Body of pancreas (tissue), 4 donors: Measurements from ENCODE around the gene RPL10A.

ENCODE experiments used
- POLR2A ChIP-seq, 3 donors: fragments of 450-650 bp; IDR thresholded peaks; one replicate each; pipeline ENCODE4 v1.6.1; 2016; ENCODE audit warnings: antibody characterized with exemption in 3 of 3, mild to moderate bottlenecking in 2 of 3
- TF ChIP-seq, protein P1 (sequence below), 7 experiments: fragments of 450-650 bp in 4 of 7; fragments of 200-600 bp in 3 of 7; sonication (generic) in 3 of 7; IDR thresholded peaks; one replicate each; pipeline ENCODE4 v1.5.1; 2016 to 2019; ENCODE audit warnings: antibody characterized with exemption in 7 of 7

DNA sequence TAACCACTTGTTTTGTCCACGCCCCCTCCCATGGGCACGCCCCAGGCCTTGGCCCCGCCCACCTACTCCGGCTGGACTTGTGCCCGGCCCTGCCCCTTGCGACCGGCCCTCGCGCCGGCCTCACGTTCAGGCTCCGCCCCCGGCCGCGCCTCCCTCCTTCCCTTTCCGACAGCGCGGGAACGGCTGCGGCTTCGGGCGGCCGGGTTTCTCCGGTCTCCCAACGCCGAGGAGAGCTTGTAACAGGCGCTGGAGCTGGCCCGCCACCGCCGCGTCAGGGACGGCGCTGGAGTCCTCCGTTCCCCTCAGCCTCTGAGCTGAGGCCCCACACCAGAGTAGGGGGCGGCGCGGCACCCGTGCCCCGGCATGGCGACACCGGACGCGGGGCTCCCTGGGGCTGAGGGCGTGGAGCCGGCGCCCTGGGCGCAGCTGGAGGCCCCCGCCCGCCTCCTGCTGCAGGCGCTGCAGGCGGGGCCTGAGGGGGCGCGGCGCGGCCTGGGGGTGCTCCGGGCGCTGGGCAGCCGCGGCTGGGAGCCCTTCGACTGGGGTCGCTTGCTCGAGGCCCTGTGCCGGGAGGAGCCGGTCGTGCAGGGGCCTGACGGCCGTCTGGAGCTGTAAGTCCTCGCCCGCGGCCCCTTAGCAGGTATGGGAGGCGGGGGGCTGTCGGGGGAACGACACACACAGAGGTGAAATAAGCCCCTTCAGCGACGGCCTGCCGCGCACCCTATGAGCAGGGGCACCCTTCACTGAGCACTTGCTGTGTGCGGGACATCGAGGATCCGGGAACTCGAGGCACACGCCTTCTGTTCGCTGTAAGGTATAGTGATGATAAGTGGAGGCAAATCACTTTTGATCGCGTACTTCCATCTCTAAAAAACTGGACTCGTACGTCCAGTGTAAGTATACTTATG lies 15.8 kb upstream of the RPL10A start, which contains the start of gene FANCE:
- TF ChIP-seq, protein P1, sequence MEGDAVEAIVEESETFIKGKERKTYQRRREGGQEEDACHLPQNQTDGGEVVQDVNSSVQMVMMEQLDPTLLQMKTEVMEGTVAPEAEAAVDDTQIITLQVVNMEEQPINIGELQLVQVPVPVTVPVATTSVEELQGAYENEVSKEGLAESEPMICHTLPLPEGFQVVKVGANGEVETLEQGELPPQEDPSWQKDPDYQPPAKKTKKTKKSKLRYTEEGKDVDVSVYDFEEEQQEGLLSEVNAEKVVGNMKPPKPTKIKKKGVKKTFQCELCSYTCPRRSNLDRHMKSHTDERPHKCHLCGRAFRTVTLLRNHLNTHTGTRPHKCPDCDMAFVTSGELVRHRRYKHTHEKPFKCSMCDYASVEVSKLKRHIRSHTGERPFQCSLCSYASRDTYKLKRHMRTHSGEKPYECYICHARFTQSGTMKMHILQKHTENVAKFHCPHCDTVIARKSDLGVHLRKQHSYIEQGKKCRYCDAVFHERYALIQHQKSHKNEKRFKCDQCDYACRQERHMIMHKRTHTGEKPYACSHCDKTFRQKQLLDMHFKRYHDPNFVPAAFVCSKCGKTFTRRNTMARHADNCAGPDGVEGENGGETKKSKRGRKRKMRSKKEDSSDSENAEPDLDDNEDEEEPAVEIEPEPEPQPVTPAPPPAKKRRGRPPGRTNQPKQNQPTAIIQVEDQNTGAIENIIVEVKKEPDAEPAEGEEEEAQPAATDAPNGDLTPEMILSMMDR (IDR thresholded peaks at IDR 0.05) = no peak
- peak in 1 of 3 donors; percentile 14 for TF ChIP-seq POLR2A (IDR thresholded peaks at IDR 0.05)
